Left cardiac atrium (tissue), 4 donors: ENCODE measurements around the gene OGFRL1. TPM values are rescaled to one million over a fixed set of nuclear protein-coding genes. Genes with fewer than 3 reads are reported as not detected.
"Not testable (repeated sequence)": the region's sequence is repeated elsewhere in the genome, so short reads cannot be mapped to it uniquely, and the experiment has no call there.

Source experiments
- ATAC-seq, 2 donors: fragments of 200-7000 bp; cut with Tn5 transposase; one replicate each; pipeline ENCODE4 v1.9.1; 2020; ENCODE audit warnings: mild to moderate bottlenecking in 2 of 2, moderate library complexity in 2 of 2
- DNase-seq: peaks from one replicate; pipeline ENCODE4 v3.0.0-alpha.2; 2020
- intact Hi-C, 2 donors: fragments of 100-400 bp; cut with DNase I; formaldehyde crosslinking; loops; one replicate each; pipeline versions ENCODE4 v1.14.1 to v1.15.1; 2022 to 2023
- long read RNA-seq: library from polyadenylated mRNA; unstranded; transcript quantifications from one replicate; pipeline ENCODE4 v2.0.0, GENCODE V29; 2021
- total RNA-seq, 2 donors: library from RNA; stranded (reverse); fragmentation: NEBNext Ultra II Directional; extraction: Animal tissue kit (Norgen Biotek cat#: 25700); gene quantifications; one replicate each; pipeline ENCODE4 v1.2.1, GENCODE V29; 2021
- donor health status: DM: no; HTN: yes; CAD: no.
- donor health status: DM: no; HTN: yes; CAD: no; lungs with severe emphysema.
- donor health status: DM: yes; HTN: yes; CAD: no.
- donor health status: Dilated cardiomyopathy.

Gene OGFRL1
- 10 to 100 TPM; 13.1 to 14.7 TPM for total RNA-seq
- long read RNA-seq, partial matches to known transcripts: 0 of 1 reads
- long read RNA-seq, other reads (novel, unspliced or antisense): 1 of 1 reads

- peak; percentile 77 for DNase-seq
- intact Hi-C loops: no loop called here
- peak; percentile 97 to 98 for ATAC-seq
Observed at GRCh38 chr6:71288228-71289038, at the start of gene OGFRL1. TSS of gene OGFRL1 (plus strand) at chr6:71288811. CDS start at chr6:71288937, 126 bp downstream.

DNA sequence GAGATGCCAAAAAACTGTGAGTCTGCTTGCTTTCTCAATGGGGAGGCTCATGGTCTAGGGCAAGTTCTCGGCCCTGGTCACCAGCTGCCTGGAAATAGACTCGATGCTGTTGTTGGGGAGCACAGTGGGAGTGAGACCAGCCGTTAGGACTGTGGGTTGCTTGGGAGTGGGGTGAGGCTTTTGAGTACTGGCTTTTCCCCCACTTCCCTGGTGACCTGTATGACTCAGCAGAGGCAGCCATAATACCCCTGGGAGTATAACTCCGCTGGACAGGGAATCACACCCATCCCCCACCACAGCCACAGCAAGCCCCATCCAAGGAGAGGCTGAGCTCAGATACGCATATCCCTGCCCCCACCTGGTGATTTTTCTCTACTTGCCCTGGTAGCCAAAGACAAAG, 48.9 kb upstream of the OGFRL1 start:
- intact Hi-C loops: loop anchor here in 1 of 2 donors (10.0 kb wide), 1 partner anchor 45 kb away; no protein-coding TSS in a partner anchor
- no peak for DNase-seq
- ATAC-seq: peak in 1 of 2 donors; percentile 27

DNA sequence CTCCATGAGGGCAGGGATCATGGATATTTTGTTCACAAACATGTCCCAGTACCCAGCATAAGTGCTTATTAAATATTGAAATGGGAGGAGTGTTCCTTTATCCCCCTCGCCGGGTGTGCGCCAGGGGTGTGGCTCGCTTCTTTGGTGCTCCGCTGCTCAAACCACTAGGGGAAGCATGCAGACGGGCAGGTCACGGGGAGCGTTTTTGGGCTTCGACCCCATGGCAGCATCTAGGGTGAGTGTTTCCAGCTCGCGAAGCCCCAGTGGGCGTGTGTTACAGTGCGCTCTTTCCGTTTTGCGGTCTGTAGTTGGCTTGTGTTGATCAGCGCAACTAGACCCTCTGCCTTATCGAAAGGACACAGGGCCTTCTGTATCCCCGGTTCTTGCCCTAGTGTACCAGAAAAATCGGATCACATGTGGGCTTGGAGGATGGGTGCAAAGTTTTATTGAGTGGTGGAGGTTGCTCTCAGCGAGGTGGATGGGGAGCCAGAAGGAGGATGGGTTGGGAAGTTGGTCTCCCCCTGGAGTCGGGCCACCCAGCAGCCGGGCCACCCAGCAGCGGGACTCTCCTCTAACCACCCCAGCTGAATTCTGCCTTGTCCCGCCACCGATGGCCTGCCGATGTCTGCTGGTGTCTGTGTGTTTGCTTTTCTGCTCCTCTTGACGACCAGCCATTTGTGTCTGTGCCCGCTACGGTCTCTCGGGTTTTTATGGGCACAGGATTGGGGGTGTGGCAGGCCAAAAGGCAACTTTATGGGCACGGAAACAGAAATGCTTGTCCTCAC, 43.2 kb upstream of the OGFRL1 start:
- ATAC-seq: no peak
- intact Hi-C loops: loop anchor here in 1 of 2 donors (10.0 kb wide), 1 partner anchor 51 kb away; no protein-coding TSS in a partner anchor
- DNase-seq: no peak

DNA sequence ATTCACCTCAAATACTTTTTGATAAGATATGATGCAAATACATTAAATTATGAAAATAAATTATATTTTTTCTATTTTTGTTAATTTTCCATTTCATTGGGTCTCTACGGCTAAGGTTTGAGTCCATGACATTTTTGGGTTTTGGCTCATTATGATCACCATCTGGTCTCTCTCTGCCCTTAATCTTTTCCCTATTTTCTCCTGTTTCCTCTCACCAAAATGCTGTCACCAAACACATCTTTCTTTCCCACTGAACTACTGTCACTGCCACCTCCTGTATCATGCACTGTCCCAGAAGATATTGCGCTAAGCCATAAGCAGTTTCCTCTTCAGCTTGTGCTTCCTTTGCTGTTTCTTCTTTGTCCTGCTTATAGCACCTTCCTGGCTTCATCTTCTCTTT, 42.0 kb upstream of the OGFRL1 start:
- ATAC-seq (no peak), DNase-seq (no peak)
- intact Hi-C loops: loop anchor here in 1 of 2 donors (10.0 kb wide), 1 partner anchor 52 kb away; no protein-coding TSS in a partner anchor

DNA sequence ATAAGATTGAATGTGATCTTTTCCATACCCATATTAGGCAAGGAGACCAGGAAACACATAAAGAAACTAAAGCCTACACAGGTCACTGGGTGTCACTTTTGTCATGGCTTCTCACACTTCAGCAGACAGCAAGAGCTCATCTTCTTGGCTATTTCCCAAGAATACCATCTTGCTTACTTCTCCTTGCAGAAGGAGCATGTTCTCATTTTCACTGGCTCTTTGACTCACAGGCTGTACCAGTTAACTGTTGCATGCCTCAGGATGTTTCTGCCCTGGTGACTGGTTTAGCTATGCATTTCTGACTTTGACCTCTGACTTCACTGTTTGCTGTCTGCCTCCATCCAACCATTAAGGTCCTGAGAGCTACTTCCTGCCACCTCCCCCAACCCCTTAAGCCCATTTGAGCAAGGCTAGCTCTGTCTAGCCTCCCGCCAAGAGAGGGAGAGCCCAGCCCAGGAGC, 40.3 kb upstream of the OGFRL1 start:
- DNase-seq (no peak), ATAC-seq (peak in 1 of 2 donors; percentile 66)
- intact Hi-C loops: loop anchor here in 1 of 2 donors (10.0 kb wide), 1 partner anchor 54 kb away; no protein-coding TSS in a partner anchor

DNA sequence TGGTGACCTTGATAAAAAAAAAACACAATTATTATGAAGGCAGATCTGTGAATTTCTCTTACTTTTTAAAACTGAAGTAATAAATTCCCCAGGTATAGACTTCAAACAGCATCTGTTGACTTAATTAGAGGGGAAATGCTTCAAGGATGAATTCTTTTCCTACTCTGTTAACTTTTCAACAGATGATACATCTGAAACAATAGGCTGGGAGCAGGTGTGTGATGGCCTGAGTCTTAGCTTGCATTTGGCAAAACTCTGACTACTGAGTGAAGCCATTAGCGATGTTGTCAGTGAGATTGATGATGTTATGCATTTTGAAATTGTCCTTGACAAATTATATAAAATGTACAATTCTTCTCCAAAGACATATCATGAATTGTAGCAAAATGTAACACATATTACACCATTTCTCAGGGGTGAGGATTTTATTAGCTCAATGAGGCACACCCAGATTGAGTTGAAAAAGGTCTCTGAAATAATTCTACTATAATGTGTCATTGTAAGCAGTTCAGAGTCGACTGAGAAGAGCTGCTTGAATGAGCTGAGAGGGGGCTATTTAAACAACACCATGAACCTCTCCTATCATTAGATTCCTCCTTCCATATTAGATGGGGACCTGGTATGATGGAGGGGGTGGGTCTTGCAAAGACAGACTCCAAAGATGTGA, 39.6 kb upstream of the OGFRL1 start:
- intact Hi-C loops: loop anchor here in 1 of 2 donors (10.0 kb wide), 1 partner anchor 54 kb away; no protein-coding TSS in a partner anchor
- DNase-seq (no peak), ATAC-seq (no peak)

DNA sequence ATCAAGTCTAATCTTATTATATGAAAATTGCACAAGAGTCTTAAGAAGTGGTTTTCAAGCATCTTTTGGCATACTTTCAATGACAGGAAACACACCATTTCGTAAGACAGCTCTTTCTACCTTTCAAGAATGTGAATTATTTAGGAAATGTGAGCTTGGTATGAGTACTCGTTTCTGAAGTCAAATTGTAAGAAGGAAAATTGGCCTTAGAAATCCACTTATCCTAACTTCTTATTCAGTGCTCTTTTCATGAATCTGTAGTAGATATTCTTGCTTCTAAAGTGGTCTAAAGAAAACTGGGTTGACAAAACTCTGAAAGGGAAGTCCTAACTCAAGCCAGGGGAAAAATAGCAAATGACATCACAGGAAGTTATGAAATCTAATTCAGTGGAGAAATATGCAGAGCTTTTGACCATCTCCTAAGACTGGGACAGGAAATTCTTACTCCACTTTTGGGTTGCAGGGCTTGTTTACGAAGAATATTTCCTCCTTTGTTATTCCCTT, 38.5 kb upstream of the OGFRL1 start:
- DNase-seq (no peak), ATAC-seq (peak; percentile 84 to 85)
- intact Hi-C loops: no loop called here

DNA sequence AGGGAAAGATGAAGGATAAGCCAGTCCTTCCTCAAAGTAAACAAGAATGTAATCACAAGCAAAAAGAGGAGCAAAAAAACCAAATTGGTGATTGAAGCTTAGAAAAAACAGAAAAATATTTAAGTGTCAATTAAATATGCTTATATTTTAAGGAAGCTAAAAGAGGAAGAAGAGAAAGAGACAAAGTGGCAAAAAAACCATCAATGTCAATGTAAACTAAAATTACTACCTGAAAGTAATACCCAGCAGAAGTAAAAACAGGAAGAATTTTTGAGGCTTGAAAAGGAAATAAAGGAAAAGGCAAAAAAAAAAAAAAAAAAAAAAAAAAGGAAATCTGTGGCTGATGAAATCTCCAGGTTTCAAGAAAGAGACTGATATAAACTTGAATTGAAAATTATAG, 36.2 kb upstream of the OGFRL1 start:
- ATAC-seq (no peak), DNase-seq (no peak)
- intact Hi-C loops: no loop called here

GRCh38 chr6:71252960-71253359, 35.7 kb upstream of the OGFRL1 start:
- intact Hi-C loops: no loop called here
- DNase-seq (no peak), ATAC-seq (no peak)

GRCh38 chr6:71254323-71254722, 34.3 kb upstream of the OGFRL1 start:
- DNase-seq (no peak), ATAC-seq (peak in 1 of 2 donors; percentile 15)
- intact Hi-C loops: no loop called here

- ATAC-seq: no peak
- DNase-seq: no peak
- intact Hi-C loops: no loop called here
Observed at GRCh38 chr6:71258078-71258866, 30.3 kb upstream of the OGFRL1 start.

- DNase-seq (no peak), ATAC-seq (no peak)
- intact Hi-C loops: no loop called here
Observed at GRCh38 chr6:71259888-71260604, 28.6 kb upstream of the OGFRL1 start.

DNA sequence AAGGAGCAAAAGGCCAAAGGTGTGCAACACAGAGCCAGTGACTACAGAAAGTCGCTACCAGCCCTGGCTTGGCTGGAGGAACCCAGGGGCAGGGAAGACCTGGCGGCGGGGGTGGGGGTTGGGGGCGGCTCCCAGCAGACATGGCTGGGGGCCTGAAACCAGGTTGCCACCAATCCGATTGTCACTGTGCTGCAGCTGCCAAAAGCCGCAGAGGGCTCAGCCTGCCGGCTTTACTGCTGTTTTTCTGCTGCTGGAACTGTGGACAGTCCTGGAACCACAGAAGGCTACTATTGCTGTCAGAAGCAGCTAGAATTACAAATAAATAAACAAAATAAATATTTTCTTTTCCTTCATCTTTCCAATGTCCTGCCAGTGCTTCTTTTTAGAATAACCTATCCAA, 25.7 kb upstream of the OGFRL1 start:
- DNase-seq (no peak), ATAC-seq (no peak)
- intact Hi-C loops: no loop called here

DNA sequence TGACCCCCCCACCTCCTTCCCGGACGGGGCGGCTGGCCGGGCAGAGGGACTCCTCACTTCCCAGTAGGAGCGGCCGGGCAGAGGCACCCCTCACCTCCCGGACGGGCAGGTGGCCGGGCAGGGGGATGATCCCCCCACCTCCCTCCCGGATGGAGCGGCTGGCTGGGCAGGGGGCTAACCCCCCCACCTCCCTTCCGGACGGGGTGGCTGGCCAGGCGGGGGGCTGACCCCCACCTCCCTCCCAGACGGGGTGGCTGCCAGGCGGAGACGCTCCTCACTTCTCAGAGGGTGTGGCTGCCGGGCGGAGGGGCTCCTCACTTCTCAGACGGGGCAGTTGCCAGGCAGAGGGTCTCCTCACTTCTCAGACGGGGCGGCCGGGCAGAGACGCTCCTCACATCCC, 22.2 kb upstream of the OGFRL1 start:
- intact Hi-C loops, DNase-seq, ATAC-seq: not testable (repeated sequence)

GRCh38 chr6:71268735-71269437, 19.7 kb upstream of the OGFRL1 start:
- DNase-seq (no peak), ATAC-seq (no peak)
- intact Hi-C loops: no loop called here

- ATAC-seq (no peak), DNase-seq (no peak)
- intact Hi-C loops: no loop called here
Observed at GRCh38 chr6:71277926-71278600, 10.5 kb upstream of the OGFRL1 start.
